Measurements from ENCODE around the gene PLCL2. TPM values are rescaled to one million over a fixed set of nuclear protein-coding genes. Genes with fewer than 3 reads are reported as not detected.

PLCL2 gene
- total RNA-seq, 1 donor from 2014 or later = 0.85 TPM

- H3K27ac Mint-ChIP-seq (ENCODE audit: unreplicated experiment) = no peak overlapping the region
Observed at GRCh38 chr3:17089314-17089700, 204.6 kb downstream of the PLCL2 start.

GRCh38 chr3:17090280-17090983, 205.7 kb downstream of the PLCL2 start:
- no peak overlapping the region for H3K27ac Mint-ChIP-seq (ENCODE audit: unreplicated experiment)

More at GRCh38 chr3:17089314-17089700, 204.6 kb downstream of the PLCL2 start:
- DNase-seq (ENCODE audit: low spot score) = no peak
- H3K9me3 Mint-ChIP-seq (ENCODE audit: low read depth) = peaks cover 11% of the 10 kb centered on the region
- TF ChIP-seq, protein P1, sequence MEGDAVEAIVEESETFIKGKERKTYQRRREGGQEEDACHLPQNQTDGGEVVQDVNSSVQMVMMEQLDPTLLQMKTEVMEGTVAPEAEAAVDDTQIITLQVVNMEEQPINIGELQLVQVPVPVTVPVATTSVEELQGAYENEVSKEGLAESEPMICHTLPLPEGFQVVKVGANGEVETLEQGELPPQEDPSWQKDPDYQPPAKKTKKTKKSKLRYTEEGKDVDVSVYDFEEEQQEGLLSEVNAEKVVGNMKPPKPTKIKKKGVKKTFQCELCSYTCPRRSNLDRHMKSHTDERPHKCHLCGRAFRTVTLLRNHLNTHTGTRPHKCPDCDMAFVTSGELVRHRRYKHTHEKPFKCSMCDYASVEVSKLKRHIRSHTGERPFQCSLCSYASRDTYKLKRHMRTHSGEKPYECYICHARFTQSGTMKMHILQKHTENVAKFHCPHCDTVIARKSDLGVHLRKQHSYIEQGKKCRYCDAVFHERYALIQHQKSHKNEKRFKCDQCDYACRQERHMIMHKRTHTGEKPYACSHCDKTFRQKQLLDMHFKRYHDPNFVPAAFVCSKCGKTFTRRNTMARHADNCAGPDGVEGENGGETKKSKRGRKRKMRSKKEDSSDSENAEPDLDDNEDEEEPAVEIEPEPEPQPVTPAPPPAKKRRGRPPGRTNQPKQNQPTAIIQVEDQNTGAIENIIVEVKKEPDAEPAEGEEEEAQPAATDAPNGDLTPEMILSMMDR (IDR thresholded peaks at IDR 0.05) = no peak
- H3K4me1 Mint-ChIP-seq (ENCODE audit: low read depth) = peaks cover 20% of the 10 kb centered on the region
- no peaks in the 10 kb centered on the region for H3K27me3 Mint-ChIP-seq (ENCODE audit: low read depth)
- H3K4me3 Mint-ChIP-seq (ENCODE audit: unreplicated experiment) = no peak overlapping the region
- H3K36me3 Mint-ChIP-seq (ENCODE audit: low read depth) = peaks cover 3% of the 10 kb centered on the region

DNA sequence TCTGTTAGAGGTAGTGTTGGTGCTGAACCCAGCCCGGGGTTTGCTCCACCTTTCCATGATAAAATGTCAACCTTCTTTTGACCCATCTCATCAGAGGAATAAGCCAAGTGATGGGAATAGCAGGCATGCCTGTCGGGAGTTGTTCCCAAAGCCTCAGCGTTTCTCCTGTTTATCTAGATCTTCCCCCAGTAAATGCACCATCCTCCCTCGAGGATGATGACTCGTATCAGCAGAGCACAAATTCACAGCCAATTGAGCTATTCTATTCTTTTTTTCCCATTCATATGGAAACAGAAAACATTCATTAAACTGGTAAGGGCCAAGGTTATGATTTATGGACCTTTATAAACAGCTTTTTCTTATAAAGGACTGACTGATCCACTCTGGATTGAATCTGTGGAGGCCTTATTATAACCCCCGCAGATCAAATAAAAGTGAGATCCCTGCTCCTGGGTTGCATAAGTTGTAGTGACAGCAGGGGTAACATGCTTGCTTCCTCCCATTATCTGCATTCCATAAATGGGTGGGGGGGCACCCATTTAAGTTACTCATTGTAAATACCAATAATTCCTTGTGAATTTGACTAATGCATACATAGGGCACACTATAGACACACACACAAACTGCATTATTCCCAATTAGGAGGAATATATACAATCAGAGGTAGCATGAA, 207.3 kb downstream of the PLCL2 start:
- H3K27me3 Mint-ChIP-seq (ENCODE audit: low read depth) = no peaks in the 10 kb centered on the region
- H3K4me1 Mint-ChIP-seq (ENCODE audit: low read depth) = peaks cover 24% of the 10 kb centered on the region
- H3K27ac Mint-ChIP-seq (ENCODE audit: unreplicated experiment) = no peak overlapping the region
- H3K4me3 Mint-ChIP-seq (ENCODE audit: unreplicated experiment) = no peak overlapping the region
- TF ChIP-seq, protein P1 (IDR thresholded peaks at IDR 0.05) = no peak
- DNase-seq (ENCODE audit: low spot score) = no peak
- H3K36me3 Mint-ChIP-seq (ENCODE audit: low read depth) = no peaks in the 10 kb centered on the region
- H3K9me3 Mint-ChIP-seq (ENCODE audit: low read depth) = no peaks in the 10 kb centered on the region

More at GRCh38 chr3:17090280-17090983, 205.7 kb downstream of the PLCL2 start:
- Mint-ChIP-seq H3K4me1 (ENCODE audit: low read depth) (peaks cover 24% of the 10 kb centered on the region), H3K27me3 (ENCODE audit: low read depth) (no peaks in the 10 kb centered on the region), H3K36me3 (ENCODE audit: low read depth) (peaks cover 3% of the 10 kb centered on the region), H3K9me3 (ENCODE audit: low read depth) (peaks cover 5% of the 10 kb centered on the region), H3K4me3 (ENCODE audit: unreplicated experiment) (no peak overlapping the region)
- no peak for DNase-seq (ENCODE audit: low spot score)
- TF ChIP-seq, protein P1 (IDR thresholded peaks at IDR 0.05) = no peak

GRCh38 chr3:17092583-17092933, 207.8 kb downstream of the PLCL2 start:
- Mint-ChIP-seq H3K9me3 (ENCODE audit: low read depth) (no peaks in the 10 kb centered on the region), H3K27ac (ENCODE audit: unreplicated experiment) (no peak overlapping the region), H3K27me3 (ENCODE audit: low read depth) (no peaks in the 10 kb centered on the region), H3K4me3 (ENCODE audit: unreplicated experiment) (no peak overlapping the region), H3K36me3 (ENCODE audit: low read depth) (no peaks in the 10 kb centered on the region), H3K4me1 (ENCODE audit: low read depth) (peaks cover 24% of the 10 kb centered on the region)
- no peak for DNase-seq (ENCODE audit: low spot score)
- TF ChIP-seq, protein P1 (IDR thresholded peaks at IDR 0.05) = no peak

DNA sequence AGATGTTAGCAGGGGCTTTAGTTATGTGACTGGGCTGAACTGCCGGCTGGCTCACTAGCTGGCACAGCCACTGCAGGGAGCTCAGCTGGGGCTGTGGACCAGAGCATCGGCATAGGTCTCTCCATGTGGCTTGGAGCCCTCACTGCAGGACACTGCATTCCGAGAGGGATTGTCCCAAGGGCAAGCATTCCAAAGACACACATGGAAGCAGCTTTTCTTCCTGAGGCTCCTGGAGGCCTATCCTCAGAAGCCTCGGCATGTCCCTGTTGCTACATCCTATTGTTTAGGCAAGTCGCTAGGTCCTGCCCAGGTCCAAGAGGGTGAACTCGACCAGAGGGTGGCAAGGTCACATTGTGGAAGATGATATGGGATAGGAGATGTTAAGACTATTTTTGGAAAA, 209.8 kb downstream of the PLCL2 start:
- H3K4me3 Mint-ChIP-seq (ENCODE audit: unreplicated experiment) = no peak overlapping the region
- TF ChIP-seq, protein P1 (IDR thresholded peaks at IDR 0.05) = no peak
- peaks cover 10% of the 10 kb centered on the region for H3K4me1 Mint-ChIP-seq (ENCODE audit: low read depth)
- no peak for DNase-seq (ENCODE audit: low spot score)
- H3K36me3 Mint-ChIP-seq (ENCODE audit: low read depth) = no peaks in the 10 kb centered on the region
- H3K9me3 Mint-ChIP-seq (ENCODE audit: low read depth) = no peaks in the 10 kb centered on the region
- no peak overlapping the region for H3K27ac Mint-ChIP-seq (ENCODE audit: unreplicated experiment)
- no peaks in the 10 kb centered on the region for H3K27me3 Mint-ChIP-seq (ENCODE audit: low read depth)
